Stimulated activated naive CD4-positive, alpha-beta T cell (primary cell): ENCODE measurements around the gene PRKAR1B.

ENCODE experiments used
- DNase-seq, 6 experiments: peaks; one replicate each; lab custom pipeline; 2025; lab: John Stamatoyannopoulos, UW

PRKAR1B gene

GRCh38 chr7:572416-573268 is 154.4 kb downstream of the PRKAR1B start:
- no peak for DNase-seq

GRCh38 chr7:571718-572415 is 155.2 kb downstream of the PRKAR1B start:
- no peak for DNase-seq

- no peak for DNase-seq
Measured at GRCh38 chr7:571096-571717, 155.9 kb downstream of the PRKAR1B start.

GRCh38 chr7:570801-571070 is 156.3 kb downstream of the PRKAR1B start:
- DNase-seq, result no peak

- no peak for DNase-seq
Measured at GRCh38 chr7:569996-570800, 156.9 kb downstream of the PRKAR1B start.

GRCh38 chr7:569071-569855 is 157.8 kb downstream of the PRKAR1B start:
- DNase-seq, result no peak

- DNase-seq, result no peak
Measured at GRCh38 chr7:568031-568951, 158.8 kb downstream of the PRKAR1B start.

GRCh38 chr7:567305-567883 is 159.7 kb downstream of the PRKAR1B start:
- DNase-seq, result no peak

- DNase-seq, result no peak
Measured at GRCh38 chr7:566100-566499, 161.0 kb downstream of the PRKAR1B start.

GRCh38 chr7:564176-564865 is 162.8 kb downstream of the PRKAR1B start:
- no peak for DNase-seq

GRCh38 chr7:563629-564170 is 163.4 kb downstream of the PRKAR1B start:
- DNase-seq, result no peak

GRCh38 chr7:562789-563628 is 164.1 kb downstream of the PRKAR1B start:
- DNase-seq, result no peak

GRCh38 chr7:562374-562675 is 164.8 kb downstream of the PRKAR1B start:
- DNase-seq, result no peak

GRCh38 chr7:561631-562373 is 165.3 kb downstream of the PRKAR1B start:
- DNase-seq, result no peak

- no peak for DNase-seq
Measured at GRCh38 chr7:560966-561630, 166.0 kb downstream of the PRKAR1B start.

GRCh38 chr7:559396-559705 is 167.7 kb downstream of the PRKAR1B start:
- DNase-seq, result no peak

- no peak for DNase-seq
Measured at GRCh38 chr7:557558-557881, 169.6 kb downstream of the PRKAR1B start.
